Measurements from ENCODE around the gene BTBD19.

BTBD19 gene

GRCh38 chr1:44801491-44802305 is 6.6 kb upstream of the BTBD19 start:
- DNase-seq (ENCODE audit: low read depth) = no peak
- H3K4me3 ChIP-seq (ENCODE audit: control insufficient read depth, low read depth, low read length) = peak overlapping the region; percentile 84
- TF ChIP-seq CTCF (conservative IDR thresholded peaks at IDR 0.05; ENCODE audit: control insufficient read depth, insufficient read depth, low read depth, low read length) = no peak

GRCh38 chr1:44802306-44803061 is 5.8 kb upstream of the BTBD19 start:
- DNase-seq (ENCODE audit: low read depth) = no peak
- H3K4me3 ChIP-seq (ENCODE audit: control insufficient read depth, low read depth, low read length) = peak overlapping the region; percentile 84
- TF ChIP-seq CTCF (conservative IDR thresholded peaks at IDR 0.05; ENCODE audit: control insufficient read depth, insufficient read depth, low read depth, low read length) = no peak

GRCh38 chr1:44803062-44803311 is 5.3 kb upstream of the BTBD19 start:
- TF ChIP-seq CTCF (conservative IDR thresholded peaks at IDR 0.05; ENCODE audit: control insufficient read depth, insufficient read depth, low read depth, low read length) = no peak
- no peak for DNase-seq (ENCODE audit: low read depth)
- peak overlapping the region; percentile 4 for H3K4me3 ChIP-seq (ENCODE audit: control insufficient read depth, low read depth, low read length)

GRCh38 chr1:44803312-44804095 is 4.8 kb upstream of the BTBD19 start:
- H3K4me3 ChIP-seq (ENCODE audit: control insufficient read depth, low read depth, low read length) = peak overlapping the region; percentile 4
- no peak for DNase-seq (ENCODE audit: low read depth)

GRCh38 chr1:44805311-44806024 is 2.9 kb upstream of the BTBD19 start:
- DNase-seq (ENCODE audit: low read depth) = no peak
- no peak overlapping the region for H3K4me3 ChIP-seq (ENCODE audit: control insufficient read depth, low read depth, low read length)
- peak; percentile 4 for TF ChIP-seq CTCF (conservative IDR thresholded peaks at IDR 0.05; ENCODE audit: control insufficient read depth, insufficient read depth, low read depth, low read length)

More at GRCh38 chr1:44803312-44804095, 4.8 kb upstream of the BTBD19 start:
- TF ChIP-seq CTCF (conservative IDR thresholded peaks at IDR 0.05; ENCODE audit: control insufficient read depth, insufficient read depth, low read depth, low read length) = no peak

GRCh38 chr1:44806025-44806703 is 2.2 kb upstream of the BTBD19 start:
- TF ChIP-seq CTCF (conservative IDR thresholded peaks at IDR 0.05; ENCODE audit: control insufficient read depth, insufficient read depth, low read depth, low read length) = no peak
- DNase-seq (ENCODE audit: low read depth) = no peak
- no peak overlapping the region for H3K4me3 ChIP-seq (ENCODE audit: control insufficient read depth, low read depth, low read length)
